ENCODE data around the gene IL17A. TPM values are rescaled to one million over a fixed set of nuclear protein-coding genes. Genes with fewer than 3 reads are reported as not detected.

Gene IL17A
- polyA plus RNA-seq, 3 donors, result not detected

- DNase-seq (ENCODE audit: extremely low read depth in 1 of 11, low read depth in 9 of 11, low spot score in 4 of 11), result no peak
Measured at GRCh38 chr6:52207066-52207465, 20.9 kb downstream of the IL17A start.

- no peak for DNase-seq (ENCODE audit: extremely low read depth in 1 of 11, low read depth in 9 of 11, low spot score in 4 of 11)
Measured at GRCh38 chr6:52208612-52209011, 22.4 kb downstream of the IL17A start.

- no peak for DNase-seq (ENCODE audit: extremely low read depth in 1 of 11, low read depth in 9 of 11, low spot score in 4 of 11)
Measured at GRCh38 chr6:52209770-52210169, 23.6 kb downstream of the IL17A start.

GRCh38 chr6:52210227-52210626 is 24.1 kb downstream of the IL17A start:
- no peak for DNase-seq (ENCODE audit: extremely low read depth in 1 of 11, low read depth in 9 of 11, low spot score in 4 of 11)

- DNase-seq (ENCODE audit: extremely low read depth in 1 of 11, low read depth in 9 of 11, low spot score in 4 of 11), result no peak
Measured at GRCh38 chr6:52213127-52213526, 27.0 kb downstream of the IL17A start.

GRCh38 chr6:52215787-52216186 is 29.6 kb downstream of the IL17A start:
- DNase-seq (ENCODE audit: extremely low read depth in 1 of 11, low read depth in 9 of 11, low spot score in 4 of 11), result no peak

- DNase-seq (ENCODE audit: extremely low read depth in 1 of 11, low read depth in 9 of 11, low spot score in 4 of 11), result no peak
Measured at GRCh38 chr6:52216932-52217575, 30.9 kb downstream of the IL17A start.

- no peak for DNase-seq (ENCODE audit: extremely low read depth in 1 of 11, low read depth in 9 of 11, low spot score in 4 of 11)
Measured at GRCh38 chr6:52217761-52218160, 31.6 kb downstream of the IL17A start.

GRCh38 chr6:52221302-52221701 is 35.1 kb downstream of the IL17A start:
- no peak for DNase-seq (ENCODE audit: extremely low read depth in 1 of 11, low read depth in 9 of 11, low spot score in 4 of 11)

- DNase-seq (ENCODE audit: extremely low read depth in 1 of 11, low read depth in 9 of 11, low spot score in 4 of 11), result no peak
Measured at GRCh38 chr6:52227495-52227894, 41.3 kb downstream of the IL17A start.

GRCh38 chr6:52230685-52231084 is 44.5 kb downstream of the IL17A start:
- no peak for DNase-seq (ENCODE audit: extremely low read depth in 1 of 11, low read depth in 9 of 11, low spot score in 4 of 11)

- no peak for DNase-seq (ENCODE audit: extremely low read depth in 1 of 11, low read depth in 9 of 11, low spot score in 4 of 11)
Measured at GRCh38 chr6:52231406-52232127, 45.4 kb downstream of the IL17A start.

- DNase-seq (ENCODE audit: extremely low read depth in 1 of 11, low read depth in 9 of 11, low spot score in 4 of 11), result no peak
Measured at GRCh38 chr6:52233005-52233404, 46.8 kb downstream of the IL17A start.

- peak; percentile 51 to 81 (median 70) for DNase-seq (ENCODE audit: extremely low read depth in 1 of 11, low read depth in 9 of 11, low spot score in 4 of 11)
Measured at GRCh38 chr6:52233975-52234823, 48.0 kb downstream of the IL17A start.

Other genes with a start within 250 kb of the IL17A start
- 10 to 100 TPM; 18.2 to 34.3 (median 22.0) TPM for gene PKHD1, start 98.8 kb upstream of the IL17A start, polyA plus RNA-seq (ENCODE audit: insufficient read length in 3 of 3)
- gene IL17F, start 58.1 kb downstream of the IL17A start, polyA plus RNA-seq (ENCODE audit: insufficient read length in 3 of 3), result under 1 TPM; 0.56 to 0.61 (median 0.59) TPM
- gene MCM3, start 98.4 kb downstream of the IL17A start, polyA plus RNA-seq (ENCODE audit: insufficient read length in 3 of 3), result 100 to 1,000 TPM; 110 to 142 (median 137) TPM
- 10 to 100 TPM; 19.2 to 24.7 (median 20.2) TPM for gene PAQR8, start 175.8 kb downstream of the IL17A start, polyA plus RNA-seq (ENCODE audit: insufficient read length in 3 of 3)
- gene EFHC1, start 234.0 kb downstream of the IL17A start, polyA plus RNA-seq (ENCODE audit: insufficient read length in 3 of 3), result 10 to 100 TPM; 50.8 to 68.0 (median 63.2) TPM

All from renal cortex interstitium (tissue), 11 donors.